Rectal smooth muscle tissue (tissue), 1 donor: ENCODE results near the gene TRDMT1.

Source experiments
- H3K27ac ChIP-seq: one replicate; pipeline ENCODE4 v1.7.0; 2013; ENCODE audit warnings: low read depth, low read length, inconsistent platforms
- H3K27me3 ChIP-seq: one replicate; pipeline ENCODE4 v1.7.0; 2013; ENCODE audit warnings: low read length; ENCODE audit not compliant: control insufficient read depth, insufficient read depth
- H3K36me3 ChIP-seq: one replicate; pipeline ENCODE4 v1.7.0; 2013; ENCODE audit warnings: low read length; ENCODE audit not compliant: control insufficient read depth, insufficient read depth
- H3K4me1 ChIP-seq: one replicate; pipeline ENCODE4 v1.7.0; 2013; ENCODE audit warnings: low read length; ENCODE audit not compliant: control insufficient read depth, insufficient read depth
- H3K4me3 ChIP-seq: one replicate; pipeline ENCODE4 v1.7.0; 2013; ENCODE audit warnings: low read length
- H3K9ac ChIP-seq: one replicate; pipeline ENCODE4 v1.7.0; 2013; ENCODE audit warnings: low read length

The TRDMT1 gene

DNA sequence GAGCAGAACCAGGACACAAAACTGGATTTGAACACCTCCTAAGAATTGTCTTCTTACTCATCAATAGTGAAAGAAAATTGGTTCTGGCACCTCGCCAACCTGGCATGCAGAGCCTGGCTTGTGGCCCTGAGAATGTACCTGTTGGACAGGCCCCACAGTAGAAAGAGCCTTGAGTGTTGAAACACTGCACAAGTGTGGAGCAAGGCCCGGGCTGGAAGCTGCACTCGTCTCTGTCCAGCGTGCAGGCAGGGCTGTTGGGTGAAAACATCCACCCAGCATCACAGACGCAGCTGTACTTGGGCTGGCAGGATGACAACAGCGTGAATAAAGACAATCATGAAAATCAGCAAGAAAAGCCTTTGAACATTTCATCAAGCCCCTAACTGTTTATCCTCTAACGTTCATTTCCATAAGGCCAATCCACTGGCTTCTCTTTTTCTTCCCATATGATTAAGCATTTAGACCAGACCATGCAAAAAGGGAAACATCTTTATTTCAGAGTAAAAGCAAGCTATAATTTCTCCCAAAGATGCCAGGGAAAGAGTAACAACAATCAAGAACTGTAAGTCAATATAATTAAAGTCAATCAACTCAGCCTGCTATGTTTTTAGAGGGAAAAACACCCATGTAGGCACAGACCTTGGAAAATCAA is 87.5 kb downstream of the TRDMT1 start:
- Histone ChIP-seq H3K36me3 (no peaks in the 10 kb centered on the region), H3K27me3 (no peaks in the 10 kb centered on the region), H3K4me3 (no peak overlapping the region), H3K9ac (no peak overlapping the region), H3K27ac (no peak overlapping the region), H3K4me1 (no peaks in the 10 kb centered on the region)

DNA sequence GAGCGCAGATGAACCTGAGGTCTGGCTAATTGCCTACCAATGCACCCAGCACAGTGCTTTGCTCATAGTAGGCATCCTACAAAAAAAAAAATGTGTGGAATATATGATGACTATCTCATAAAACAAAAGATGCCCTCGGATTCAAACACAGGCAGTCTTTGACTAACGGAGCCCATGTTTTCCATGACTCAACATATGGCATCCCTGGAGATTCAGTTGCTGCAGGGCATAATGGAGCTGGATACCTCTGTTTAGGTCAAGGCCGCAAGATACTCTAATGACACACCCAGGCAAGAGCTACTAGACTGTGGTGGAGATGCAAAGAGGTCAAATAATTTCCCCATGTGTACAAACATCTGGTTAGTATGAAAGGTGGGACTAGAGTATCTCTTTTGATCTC is 88.1 kb downstream of the TRDMT1 start:
- no peak overlapping the region for H3K4me3 ChIP-seq
- no peaks in the 10 kb centered on the region for H3K36me3 ChIP-seq
- no peaks in the 10 kb centered on the region for H3K4me1 ChIP-seq
- H3K27me3 ChIP-seq, result no peaks in the 10 kb centered on the region
- no peak overlapping the region for H3K27ac ChIP-seq
- no peak overlapping the region for H3K9ac ChIP-seq

DNA sequence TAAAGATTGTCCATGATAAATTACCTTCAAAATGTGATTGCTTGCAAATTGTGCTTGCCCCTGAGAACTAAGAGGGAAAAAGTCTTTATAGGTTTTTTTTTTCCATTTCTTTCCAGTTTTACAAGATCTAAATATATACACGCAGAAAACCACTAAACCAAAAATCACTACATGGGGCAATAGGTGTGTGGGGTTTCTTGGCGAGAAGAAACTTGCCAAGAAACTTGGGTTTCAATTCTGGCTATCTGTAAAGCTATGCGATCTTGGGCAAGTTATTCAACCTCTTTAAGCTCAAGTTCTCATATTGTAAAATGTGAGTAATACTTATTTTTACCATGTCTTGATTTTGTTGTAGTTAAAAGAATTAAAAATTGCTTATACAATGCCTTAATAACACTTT is 88.9 kb downstream of the TRDMT1 start:
- Histone ChIP-seq H3K27ac (no peak overlapping the region), H3K36me3 (no peaks in the 10 kb centered on the region), H3K4me1 (no peaks in the 10 kb centered on the region), H3K4me3 (no peak overlapping the region), H3K27me3 (no peaks in the 10 kb centered on the region), H3K9ac (no peak overlapping the region)

DNA sequence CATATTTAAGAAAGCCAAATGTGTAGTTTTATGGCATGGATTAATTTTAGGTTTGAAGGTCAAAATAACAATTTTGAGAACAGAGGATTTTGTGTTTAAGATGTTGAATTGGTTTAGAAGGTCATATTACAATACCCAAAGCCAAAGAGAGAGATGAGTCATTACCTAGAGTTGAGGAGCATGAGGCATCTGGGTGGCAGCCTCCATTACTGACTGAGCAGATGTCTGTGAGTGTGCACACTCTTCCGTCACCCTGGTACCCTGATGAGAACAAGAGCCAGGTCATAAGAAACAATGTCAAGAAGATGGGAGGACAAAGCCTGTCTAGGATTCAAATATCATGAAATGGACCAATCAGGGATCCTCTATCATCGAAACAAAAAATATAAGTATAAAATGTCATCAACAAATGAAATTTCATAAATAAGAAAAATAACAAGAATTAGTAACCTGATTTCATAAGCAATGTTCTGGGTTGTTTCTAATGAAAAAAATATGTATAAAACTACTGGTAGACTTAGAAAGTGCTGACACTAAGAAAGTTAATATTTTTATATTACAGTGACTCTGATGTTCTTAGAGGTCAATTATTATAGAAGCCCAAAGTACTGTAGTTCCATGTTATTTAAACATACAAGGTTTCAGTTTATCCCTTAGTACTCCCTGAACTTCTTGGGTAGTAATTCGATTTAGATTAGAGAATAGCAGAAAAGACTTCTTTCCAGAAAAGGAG is 91.8 kb downstream of the TRDMT1 start:
- Histone ChIP-seq H3K4me3 (no peak overlapping the region), H3K27ac (no peak overlapping the region)

DNA sequence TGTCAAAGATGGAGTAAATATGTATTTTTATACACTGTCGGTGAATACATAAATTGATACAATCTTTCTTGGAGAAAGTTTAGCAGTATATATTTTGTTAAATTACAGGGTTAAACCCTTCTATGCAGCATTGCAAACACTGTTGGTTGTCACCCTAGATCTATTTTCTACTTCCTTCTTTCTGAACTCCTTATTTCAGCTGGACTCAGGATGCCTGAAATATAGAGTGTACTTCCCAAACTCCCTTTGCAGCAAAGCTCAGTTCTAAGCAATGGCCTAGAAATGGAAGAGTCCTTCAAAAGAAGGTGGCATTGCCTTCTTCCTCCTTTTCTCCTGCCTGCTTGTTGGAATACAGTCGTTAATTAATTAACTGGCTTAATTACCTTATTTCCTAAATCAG is 92.4 kb downstream of the TRDMT1 start:
- Histone ChIP-seq H3K4me3 (no peak overlapping the region), H3K9ac (no peak overlapping the region), H3K27ac (no peak overlapping the region), H3K27me3 (no peaks in the 10 kb centered on the region), H3K36me3 (no peaks in the 10 kb centered on the region), H3K4me1 (no peaks in the 10 kb centered on the region)

More for the DNA sequence above, 91.8 kb downstream of the TRDMT1 start:
- no peaks in the 10 kb centered on the region for H3K36me3 ChIP-seq
- H3K4me1 ChIP-seq, result no peaks in the 10 kb centered on the region
- H3K27me3 ChIP-seq, result no peaks in the 10 kb centered on the region
- no peak overlapping the region for H3K9ac ChIP-seq

DNA sequence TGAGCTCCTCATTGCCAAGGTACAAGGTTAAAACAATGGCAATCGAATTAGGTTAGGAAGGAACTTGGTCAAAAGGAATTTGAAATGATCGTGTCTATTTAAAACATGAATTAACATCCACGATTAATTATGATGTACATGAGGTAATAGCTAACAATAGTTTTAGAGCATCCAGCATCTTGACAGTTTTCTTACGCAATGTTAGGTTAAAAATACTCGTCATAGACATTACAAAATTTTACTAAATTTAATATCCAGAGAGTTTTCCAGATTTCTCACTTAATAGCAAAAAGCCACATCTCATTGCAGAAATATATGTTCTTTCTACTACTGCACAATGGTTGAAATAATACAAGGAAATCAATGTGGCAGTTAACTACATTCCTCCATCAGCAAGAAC is 94.5 kb downstream of the TRDMT1 start:
- Histone ChIP-seq H3K4me3 (no peak overlapping the region), H3K36me3 (no peaks in the 10 kb centered on the region), H3K4me1 (no peaks in the 10 kb centered on the region), H3K27ac (no peak overlapping the region), H3K9ac (no peak overlapping the region), H3K27me3 (no peaks in the 10 kb centered on the region)

DNA sequence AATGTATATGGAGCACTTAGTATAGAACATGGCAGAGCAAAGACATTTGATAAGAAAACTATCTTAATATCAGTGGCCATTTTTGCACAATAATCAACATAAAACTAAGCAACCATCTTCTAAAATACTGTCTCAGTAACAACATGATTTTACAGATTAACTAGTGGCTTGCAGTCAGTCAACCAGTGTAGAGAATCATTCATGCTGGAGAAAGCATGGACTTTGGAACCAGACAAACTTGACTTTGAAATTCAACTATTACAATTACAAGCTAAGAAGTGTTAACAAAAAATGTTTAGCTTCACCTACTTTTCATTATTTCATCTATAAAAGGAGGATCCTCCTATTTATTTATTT is 99.6 kb downstream of the TRDMT1 start:
- no peaks in the 10 kb centered on the region for H3K36me3 ChIP-seq
- no peaks in the 10 kb centered on the region for H3K4me1 ChIP-seq
- no peaks in the 10 kb centered on the region for H3K27me3 ChIP-seq
- H3K9ac ChIP-seq, result no peak overlapping the region
- no peak overlapping the region for H3K4me3 ChIP-seq
- no peak overlapping the region for H3K27ac ChIP-seq

DNA sequence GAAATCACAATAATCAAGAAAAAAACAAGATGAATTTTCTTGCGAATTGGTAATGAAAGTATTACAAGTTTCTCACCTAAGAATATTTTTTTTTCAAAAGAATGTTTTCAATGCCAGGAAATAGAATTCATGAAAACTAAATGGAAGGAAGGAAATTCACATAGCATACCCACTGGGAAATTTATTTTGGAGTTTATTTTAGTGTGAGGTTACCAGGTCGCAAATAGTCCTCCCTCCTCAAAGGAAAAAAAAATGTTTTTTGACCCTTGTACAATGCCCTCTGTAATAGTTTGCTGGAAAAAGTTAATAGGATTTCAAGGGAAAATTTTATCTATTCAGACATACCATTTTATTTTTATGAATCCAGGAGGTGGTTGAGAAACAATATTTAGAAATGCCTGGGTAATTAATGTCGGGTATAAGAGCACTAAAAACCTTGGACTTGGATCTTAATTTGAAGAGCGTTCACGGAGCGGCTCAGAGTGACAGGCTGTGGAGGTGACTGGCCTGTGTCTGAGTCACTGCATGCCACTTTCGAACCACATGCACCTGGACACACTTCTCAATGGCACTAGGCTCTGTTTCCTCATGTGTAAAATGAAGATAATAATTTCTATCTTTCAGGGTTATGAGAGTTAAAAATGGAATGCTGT is 100.1 kb downstream of the TRDMT1 start:
- Histone ChIP-seq H3K36me3 (no peaks in the 10 kb centered on the region), H3K9ac (no peak overlapping the region), H3K27ac (no peak overlapping the region), H3K4me3 (no peak overlapping the region), H3K27me3 (no peaks in the 10 kb centered on the region), H3K4me1 (no peaks in the 10 kb centered on the region)

DNA sequence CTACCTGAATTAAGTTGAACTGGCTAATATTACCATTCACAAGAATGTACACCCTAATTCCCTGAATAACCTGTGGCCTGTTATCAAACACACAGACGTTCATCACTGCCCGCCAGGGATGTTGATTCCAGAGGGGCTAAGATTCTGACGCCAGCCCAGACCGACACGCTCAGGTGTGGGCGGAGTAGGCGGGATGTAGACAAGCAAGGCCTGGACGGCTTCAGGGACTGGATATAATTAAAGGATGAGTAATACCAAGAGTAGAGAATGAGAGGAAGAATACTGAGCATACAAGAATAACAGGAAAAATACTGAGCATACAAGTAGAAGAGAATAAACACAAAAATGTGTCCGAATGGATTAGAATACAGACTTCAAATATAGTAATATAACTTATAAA is 100.9 kb downstream of the TRDMT1 start:
- Histone ChIP-seq H3K27me3 (no peaks in the 10 kb centered on the region), H3K36me3 (no peaks in the 10 kb centered on the region), H3K9ac (no peak overlapping the region), H3K4me3 (no peak overlapping the region), H3K4me1 (no peaks in the 10 kb centered on the region), H3K27ac (no peak overlapping the region)

DNA sequence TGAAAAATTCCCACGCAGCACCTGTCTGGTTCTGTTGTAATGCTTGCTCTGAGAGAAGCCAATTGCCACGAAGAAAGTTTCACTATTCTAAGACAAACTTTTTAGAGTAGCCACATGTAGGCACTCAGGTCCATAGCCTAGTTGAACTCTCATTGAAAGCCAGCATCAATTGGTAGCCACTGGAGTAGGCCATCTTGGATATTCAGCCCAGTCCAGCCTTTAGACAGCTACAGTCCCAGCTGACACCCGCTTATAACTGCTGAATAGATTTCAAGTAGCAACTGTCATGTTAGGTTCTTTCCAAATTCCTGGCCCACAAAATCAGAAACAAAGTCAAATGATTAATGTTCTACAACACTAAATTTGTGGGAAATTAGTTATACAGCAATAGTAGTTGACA is 103.5 kb downstream of the TRDMT1 start:
- H3K4me1 ChIP-seq, result no peaks in the 10 kb centered on the region
- no peak overlapping the region for H3K9ac ChIP-seq
- H3K27ac ChIP-seq, result no peak overlapping the region
- no peaks in the 10 kb centered on the region for H3K27me3 ChIP-seq
- H3K36me3 ChIP-seq, result no peaks in the 10 kb centered on the region
- H3K4me3 ChIP-seq, result no peak overlapping the region
